HepG2 (cell line): Measurements from ENCODE around the gene GSS. TPM values are rescaled to one million over a fixed set of nuclear protein-coding genes. Genes with fewer than 3 reads are reported as not detected.

ENCODE experiments used
- ATAC-seq: fragments of 200-7000 bp; cut with Tn5 transposase; 3 replicates; pipeline ENCODE4 v1.9.1; 2020; ENCODE audit warnings: mild to moderate bottlenecking, moderate library complexity
- BruUV-seq: library from RNA; stranded (reverse); fragments of 400-500 nt; replicated peaks from 2 replicates; lab custom pipeline; 2021; lab: Mats Ljungman, UMichigan
- CTCF ChIA-PET: fragments of 300-600 bp; formaldehyde crosslinking; extraction: SDS; loops from one replicate; lab custom pipeline; 2021; ENCODE audit warnings: low total read pairs, inconsistent platforms, low intra/inter-chr PET ratio; lab: Yijun Ruan, JAX
- POLR2A ChIA-PET: fragments of 350-600 bp; sonication (Branson Sonifier 250); formaldehyde crosslinking; loops from one replicate; lab custom pipeline; 2020; ENCODE audit warnings: antibody characterized with exemption, inconsistent platforms; lab: Yijun Ruan, JAX
- DNase-seq: peaks from one replicate; pipeline ENCODE4 v3.0.0-alpha.2; 2015; ENCODE audit warnings: low spot score
- FAIRE-seq: peaks from 3 replicates; lab custom pipeline; 2011; peaks lifted over from hg19 to GRCh38; lab: Jason Lieb, UNC
- H2AFZ ChIP-seq: one replicate; pipeline ENCODE4 v1.6.1; 2011; ENCODE audit warnings: low read length, inconsistent platforms
- H3K27ac ChIP-seq: fragments of 300-600 bp; 3 replicates; pipeline ENCODE4 v1.8.0; 2011; ENCODE audit warnings: mixed run types, mild to moderate bottlenecking, mixed read lengths, low read length, inconsistent platforms; ENCODE audit not compliant: insufficient read depth; ENCODE audit errors: extremely low read length
- H3K27me3 ChIP-seq, 2 experiments: fragments of 200-600 bp in 1 of 2; 2 replicates in 1 of 2; 3 replicates in 1 of 2; pipeline versions ENCODE4 v1.6.0 to v1.8.0; 2011; ENCODE audit warnings: low read length in 2 of 2, mild to moderate bottlenecking in 2 of 2, moderate library complexity in 2 of 2, inconsistent platforms in 1 of 2; ENCODE audit not compliant: insufficient read depth in 2 of 2, control insufficient read depth in 1 of 2
- H3K36me3 ChIP-seq, 2 experiments: fragments of 200-600 bp in 1 of 2; replicated peaks in 1 of 2; 2 replicates in 1 of 2; 3 replicates in 1 of 2; pipeline versions ENCODE4 v1.5.1 to v1.8.0; 2011; ENCODE audit warnings: low read length in 2 of 2, inconsistent platforms in 1 of 2; ENCODE audit not compliant: insufficient read depth in 2 of 2, control insufficient read depth in 1 of 2
- H3K4me1 ChIP-seq: 2 replicates; pipeline ENCODE4 v1.5.1; 2012; ENCODE audit warnings: low read length, inconsistent platforms; ENCODE audit not compliant: insufficient read depth
- H3K4me2 ChIP-seq: 2 replicates; pipeline ENCODE4 v1.6.0; 2011; ENCODE audit warnings: low read depth, low read length, inconsistent platforms
- H3K4me3 ChIP-seq, 3 experiments: fragments of 200-600 bp in 1 of 3; sonication (generic), shearing (Covaris generic) in 1 of 3; replicated peaks in 1 of 3; 2 replicates each; pipeline ENCODE4 v1.5.1; 2011 to 2016; ENCODE audit warnings: low read length in 3 of 3, inconsistent platforms in 2 of 3, low read depth in 2 of 3, mild to moderate bottlenecking in 2 of 3, control low read depth in 1 of 3, mixed read lengths in 1 of 3; ENCODE audit not compliant: insufficient read depth in 1 of 3
- H3K79me2 ChIP-seq: one replicate; pipeline ENCODE4 v1.6.1; 2011; ENCODE audit warnings: low read length, inconsistent platforms; ENCODE audit not compliant: insufficient read depth
- H3K9ac ChIP-seq: 2 replicates; pipeline ENCODE4 v1.6.0; 2011; ENCODE audit warnings: mild to moderate bottlenecking, low read depth, low read length, inconsistent platforms; ENCODE audit not compliant: insufficient read depth
- H3K9me3 ChIP-seq: 2 replicates; pipeline ENCODE4 v1.5.1; 2012; ENCODE audit warnings: mild to moderate bottlenecking, low read length
- H4K20me1 ChIP-seq: 2 replicates; pipeline ENCODE4 v1.6.0; 2011; ENCODE audit warnings: inconsistent platforms, mild to moderate bottlenecking, low read length, moderate library complexity; ENCODE audit not compliant: insufficient read depth
- AGO1 ChIP-seq: fragments of 200-400 bp; formaldehyde crosslinking; IDR thresholded peaks from 2 replicates; pipeline ENCODE4 v1.6.1; 2017; ENCODE audit warnings: mild to moderate bottlenecking, low read depth, low read length, moderate library complexity; ENCODE audit not compliant: poor library complexity, severe bottlenecking
- CREB1 ChIP-seq, 2 experiments: fragments of 450-650 bp in 1 of 2; IDR thresholded peaks; 2 replicates each; pipeline ENCODE4 v1.6.1; 2016 to 2017; ENCODE audit warnings: control low read depth in 1 of 2, mild to moderate bottlenecking in 1 of 2, missing compliant biosample characterization in 1 of 2, missing genetic modification characterization in 1 of 2
- MYC ChIP-seq: sonication (generic); formaldehyde crosslinking; IDR thresholded peaks from 2 replicates; pipeline ENCODE4 v1.9.0; 2021; ENCODE audit warnings: missing genetic modification reagents, borderline replicate concordance
- PITX1 ChIP-seq: sonication (generic); formaldehyde crosslinking; IDR thresholded peaks from 2 replicates; pipeline ENCODE4 v1.5.1; 2020; ENCODE audit warnings: mild to moderate bottlenecking, missing genetic modification reagents
- THAP8 ChIP-seq: sonication (generic); formaldehyde crosslinking; IDR thresholded peaks from 2 replicates; pipeline ENCODE4 v1.5.1; 2020; ENCODE audit warnings: missing genetic modification reagents, mild to moderate bottlenecking, borderline replicate concordance
- TOPORS ChIP-seq: sonication (generic); formaldehyde crosslinking; IDR thresholded peaks from 2 replicates; pipeline ENCODE4 v1.8.0; 2023; ENCODE audit warnings: mild to moderate bottlenecking, missing genetic modification reagents
- ZBTB44 ChIP-seq: sonication (generic); formaldehyde crosslinking; IDR thresholded peaks from 2 replicates; pipeline ENCODE4 v1.4.0; 2020; ENCODE audit warnings: missing genetic modification reagents
- ZNF235 ChIP-seq: sonication (generic); formaldehyde crosslinking; IDR thresholded peaks from 2 replicates; pipeline ENCODE4 v1.8.1; 2023; ENCODE audit warnings: mild to moderate bottlenecking, missing genetic modification reagents, borderline replicate concordance
- ZNF512B ChIP-seq: sonication (generic); formaldehyde crosslinking; IDR thresholded peaks from 2 replicates; pipeline ENCODE4 v1.5.1; 2020; ENCODE audit warnings: missing genetic modification reagents, mild to moderate bottlenecking, borderline replicate concordance
- ZNF687 ChIP-seq: sonication (generic); formaldehyde crosslinking; IDR thresholded peaks from 2 replicates; pipeline ENCODE4 v1.5.1; 2020; ENCODE audit warnings: mild to moderate bottlenecking, missing genetic modification reagents, moderate library complexity
- ZNF781 ChIP-seq: sonication (generic); formaldehyde crosslinking; IDR thresholded peaks from 2 replicates; pipeline ENCODE4 v1.5.1; 2020; ENCODE audit warnings: borderline replicate concordance, mild to moderate bottlenecking, missing genetic modification reagents; ENCODE audit errors: not compliant biosample characterization
- WGBS: methylation state at CpG from one replicate; pipeline ENCODE4 v1.1.6; 2017; ENCODE audit warnings: low lambda C conversion rate; 5-methylcytosine and 5-hydroxymethylcytosine counted together
- in situ Hi-C: cut with HindIII; loops from 2 replicates; pipeline ENCODE4 v1.10.0; 2017; ENCODE audit warnings: low pct_unique_long_range_greater_than_20kb; ENCODE audit not compliant: extremely low pct_ligation_motif_present
- intact Hi-C: fragments of 100-400 bp; cut with micrococcal nuclease; formaldehyde crosslinking; loops from one replicate; pipeline ENCODE4 v1.10.0; 2022; ENCODE audit not compliant: unreplicated experiment
- polyA plus RNA-seq, 8 experiments: library from polyadenylated mRNA; depleted of rRNA in 3 of 8; stranded (reverse) in 7 of 8; unstranded in 1 of 8; fragments of >200 nt; fragmentation: Illumina TruSeq in 4 of 8; extraction: Trizol in 4 of 8; gene quantifications; 2 replicates each; pipeline versions ENCODE4 v1.2.1 to v1.2.3, GENCODE V29; 2011 to 2016; ENCODE audit warnings: low read depth in 4 of 8, missing spikeins in 1 of 8, mixed read lengths in 1 of 8; ENCODE audit not compliant: insufficient read depth in 1 of 8
- total RNA-seq, 5 experiments: library from RNA; depleted of rRNA; stranded (reverse); fragments of >200 nt; fragmentation: Illumina TruSeq; extraction: Trizol; gene quantifications; 2 replicates each; pipeline ENCODE4 v1.2.3, GENCODE V29; 2016; ENCODE audit warnings: low read depth in 1 of 5

The GSS gene
- total and polyA plus RNA-seq, 2 of the 13 experiments (the other 11 are each of a cell fraction or from before 2014, with no cell fraction given), result 80.1 to 102 TPM

GRCh38 chr20:34986311-34987287 lies 31.0 kb upstream of the GSS start:
- intact Hi-C loops, result no loop called here
- no peak for DNase-seq
- FAIRE-seq, result no peak
- Histone ChIP-seq H2AFZ (no peak overlapping the region), H3K27me3 (peaks cover 28 to 43% of the 10 kb centered on the region in 2 experiments), H3K4me2 (peak overlapping the region; percentile 32), H4K20me1 (no peaks in the 10 kb centered on the region), H3K36me3 (no peaks in the 10 kb centered on the region), H3K27ac (no peak overlapping the region), H3K9ac (no peak overlapping the region), H3K4me1 (peaks cover 13% of the 10 kb centered on the region), H3K4me3 (no peak overlapping the region), H3K9me3 (no peaks in the 10 kb centered on the region), H3K79me2 (no peaks in the 10 kb centered on the region)
- ChIA-PET CTCF (no interaction called here), POLR2A (no interaction called here)
- peak; percentile 24 for ATAC-seq
- WGBS, result 26% methylated on average over 20 of the region's 24 CpGs
- in situ Hi-C loops, result no loop called here
- no TSS peak for BruUV-seq
- TF ChIP-seq CREB1 (IDR thresholded peaks at IDR 0.05) (0 out of 2 replicates have a peak, but pooled peaks have one; percentile 46), CREB1 (CRISPR knock-in tag; IDR thresholded peaks at IDR 0.05) (no peak), MYC (CRISPR knock-in tag) (peak; percentile 33; the same call in 1 of the 2 replicates), ZNF512B (CRISPR knock-in tag) (0 out of 2 replicates have a peak, but pooled peaks have one; percentile 59), PITX1 (CRISPR knock-in tag) (peak; percentile 43; the same call in 1 of the 2 replicates), ZNF781 (CRISPR knock-in tag) (peak; percentile 20), TOPORS (CRISPR knock-in tag) (no peak), ZNF235 (CRISPR knock-in tag) (peak; percentile 75; the same call in 1 of the 2 replicates), THAP8 (CRISPR knock-in tag) (no peak), ZBTB44 (CRISPR knock-in tag) (no peak), AGO1 (peak; percentile 24), ZNF687 (CRISPR knock-in tag) (peak; percentile 33; the same call in 1 of the 2 replicates)
